ENCODE measurements around the gene GNAL.

- no peak for TF ChIP-seq JUND (IDR thresholded peaks at IDR 0.05)
- no peak for TF ChIP-seq SP1 (IDR thresholded peaks at IDR 0.05)
- no peak for TF ChIP-seq CTCF (IDR thresholded peaks at IDR 0.05; ENCODE audit: low read depth, low read length, missing input control)
- no peak for TF ChIP-seq REST (IDR thresholded peaks at IDR 0.05)
- TF ChIP-seq TAF1 (conservative IDR thresholded peaks at IDR 0.05), result no peak
- no peak for TF ChIP-seq EGR1 (IDR thresholded peaks at IDR 0.05; ENCODE audit: low read depth in 2 of 2)
Observed at GRCh38 chr18:11750581-11751310, 61.7 kb downstream of the GNAL start.

Data from liver (tissue), 3 donors.